Natural killer cell treated with Interleukin-12 subunit alpha and Interleukin-12 subunit beta and Interleukin-15 and Interleukin-18, amount 100 ng/mL, for 72 hours (primary cell): ENCODE data around the gene RASA4B. TPM values are rescaled to one million over a fixed set of nuclear protein-coding genes. Genes with fewer than 3 reads are reported as not detected.
A peak's percentile ranks its signal among the peaks of the same experiment; 100 is the strongest.
"Not testable (repeated sequence)": the region's sequence is repeated elsewhere in the genome, so short reads cannot be mapped to it uniquely, and the experiment has no call there.

ENCODE experiments used
- ATAC-seq, 2 donors: fragments of 150-1000 bp; cut with Tn5 transposase in 1 of 2; sonication (Bioruptor Pico), chemical (Tn5 transposase) in 1 of 2; 2 replicates each; pipeline ENCODE4 v1.10.0; 2021
- DNase-seq: peaks from one replicate; pipeline ENCODE4 v3.0.0; 2022; ENCODE audit warnings: low spot score
- H3K27ac Mint-ChIP-seq, 2 donors: 1 replicate in 1 of 2; 2 replicates in 1 of 2; pipeline ENCODE4 v1.8.0; 2022; ENCODE audit warnings: mixed read lengths in 2 of 2, mild to moderate bottlenecking in 1 of 2, moderate library complexity in 1 of 2
- H3K27me3 Mint-ChIP-seq, 2 donors: 1 replicate in 1 of 2; 2 replicates in 1 of 2; pipeline ENCODE4 v1.8.0; 2022; ENCODE audit warnings: mixed read lengths in 2 of 2
- H3K36me3 Mint-ChIP-seq: one replicate; pipeline ENCODE4 v1.8.0; 2022; ENCODE audit warnings: mixed read lengths
- H3K4me1 Mint-ChIP-seq, 2 donors: 1 replicate in 1 of 2; 2 replicates in 1 of 2; pipeline ENCODE4 v1.8.0; 2022; ENCODE audit warnings: low read depth in 2 of 2, mixed read lengths in 2 of 2, mild to moderate bottlenecking in 1 of 2
- H3K4me3 Mint-ChIP-seq: one replicate; pipeline ENCODE4 v1.8.0; 2022; ENCODE audit warnings: mixed read lengths
- H3K9me3 Mint-ChIP-seq: 2 replicates; pipeline ENCODE4 v1.8.0; 2022; ENCODE audit warnings: mixed read lengths
- total RNA-seq, 2 donors: library from RNA; stranded (reverse); gene quantifications; one replicate each; pipeline ENCODE4 v1.2.3, GENCODE V29; 2022

The RASA4B gene
- total RNA-seq, 2 donors from 2014 or later: 0.48 to 23.4 TPM

DNA sequence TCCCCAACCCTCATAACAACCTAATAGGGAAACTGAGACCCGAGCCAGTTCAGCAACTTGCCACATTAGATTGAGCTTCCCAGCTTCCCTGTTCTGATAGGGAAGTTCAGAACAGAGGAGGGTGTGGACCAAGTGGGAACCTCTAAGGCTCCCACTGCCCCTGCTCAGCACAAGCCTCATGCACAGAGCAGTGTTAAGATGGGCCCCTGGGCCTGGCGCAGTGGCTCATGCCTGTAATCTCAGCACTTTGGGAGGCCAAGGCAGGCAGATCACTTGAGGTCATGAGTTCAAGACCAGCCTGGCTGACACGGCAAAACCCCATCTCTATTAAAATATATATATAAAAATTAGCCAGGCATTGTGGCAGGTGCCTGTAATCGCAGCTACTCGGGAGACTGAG, 20.3 kb downstream of the RASA4B start:
- H3K27ac Mint-ChIP-seq, H3K9me3 Mint-ChIP-seq, H3K4me3 Mint-ChIP-seq, H3K36me3 Mint-ChIP-seq, ATAC-seq, H3K4me1 Mint-ChIP-seq, H3K27me3 Mint-ChIP-seq, DNase-seq: not testable (repeated sequence)

DNA sequence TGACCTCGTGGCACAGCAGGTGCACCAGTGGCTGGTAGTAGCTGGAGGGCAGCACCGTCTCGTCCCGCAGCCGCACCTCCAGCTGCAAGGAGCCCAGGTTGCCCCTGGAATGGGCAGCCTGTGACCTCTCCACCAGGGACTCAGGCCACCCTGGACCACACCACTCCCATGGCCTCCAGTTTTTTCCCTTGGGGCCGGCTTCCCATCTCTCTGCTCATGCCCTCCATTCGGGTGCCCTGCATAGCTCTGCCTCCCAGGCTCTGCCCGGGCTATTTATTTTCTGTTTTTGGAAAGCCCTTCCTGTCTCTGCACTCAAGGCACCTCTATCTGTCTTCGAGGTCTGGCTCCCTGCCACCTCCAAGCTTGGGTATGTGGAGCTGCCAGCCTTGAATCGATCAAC, 20.7 kb downstream of the RASA4B start:
- H3K36me3 Mint-ChIP-seq, H3K27me3 Mint-ChIP-seq, DNase-seq, H3K9me3 Mint-ChIP-seq, H3K27ac Mint-ChIP-seq, H3K4me3 Mint-ChIP-seq, H3K4me1 Mint-ChIP-seq, ATAC-seq: not testable (repeated sequence)

DNA sequence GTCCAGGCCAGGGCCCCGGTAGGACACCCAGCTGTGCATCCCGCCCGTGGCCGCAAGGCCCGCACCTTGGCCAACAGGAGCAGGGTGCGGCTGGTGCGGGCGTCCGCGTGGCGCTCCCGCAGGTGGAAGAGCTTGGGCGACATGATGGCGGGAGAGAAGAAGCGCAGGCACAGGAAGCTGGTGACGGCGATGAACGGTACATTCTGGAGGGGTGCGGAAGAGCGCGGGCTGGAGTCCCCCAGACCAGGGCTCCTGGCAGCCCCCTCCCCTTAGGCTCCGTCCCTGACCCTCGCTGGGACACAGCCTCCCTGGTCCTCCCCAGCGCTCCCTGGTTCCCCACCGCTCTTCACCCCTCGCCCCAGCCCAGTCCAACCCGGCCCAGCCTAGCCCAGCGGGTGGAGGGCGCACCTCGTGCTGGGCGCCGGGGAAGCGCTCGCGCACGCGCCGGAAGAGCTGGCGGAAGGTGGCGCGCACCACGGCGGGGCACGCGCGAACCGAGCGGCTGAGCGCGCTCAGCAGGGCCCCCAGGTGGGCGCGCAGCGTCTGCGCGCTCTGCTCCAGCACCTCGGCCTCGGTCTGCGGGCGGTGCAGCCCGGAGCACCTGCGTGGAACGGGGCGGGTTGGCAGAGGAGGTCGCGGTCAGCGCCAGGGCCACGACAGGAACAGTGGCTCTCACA, 23.0 kb downstream of the RASA4B start:
- DNase-seq, H3K4me1 Mint-ChIP-seq, H3K36me3 Mint-ChIP-seq, H3K27me3 Mint-ChIP-seq, H3K4me3 Mint-ChIP-seq, H3K27ac Mint-ChIP-seq, H3K9me3 Mint-ChIP-seq: not testable (repeated sequence)
- ATAC-seq: peak; percentile 77 to 83

- not testable (repeated sequence) for H3K9me3 Mint-ChIP-seq, H3K4me1 Mint-ChIP-seq, H3K27me3 Mint-ChIP-seq, H3K4me3 Mint-ChIP-seq, H3K36me3 Mint-ChIP-seq, DNase-seq, H3K27ac Mint-ChIP-seq
- ATAC-seq: peak in 1 of 2 donors; percentile 14
Measured at GRCh38 chr7:102494026-102494425, 23.6 kb downstream of the RASA4B start.

- not testable (repeated sequence) for H3K27me3 Mint-ChIP-seq, H3K4me1 Mint-ChIP-seq, H3K27ac Mint-ChIP-seq, H3K9me3 Mint-ChIP-seq, DNase-seq, H3K36me3 Mint-ChIP-seq
- H3K4me3 Mint-ChIP-seq: peak overlapping the region; percentile 44
- ATAC-seq: peak; percentile 62 to 70
Measured at GRCh38 chr7:102493220-102493935, 24.2 kb downstream of the RASA4B start.

GRCh38 chr7:102490529-102491075, 27.0 kb downstream of the RASA4B start:
- ATAC-seq: peak; percentile 56 to 80
- not testable (repeated sequence) for H3K4me3 Mint-ChIP-seq, H3K4me1 Mint-ChIP-seq, H3K27me3 Mint-ChIP-seq, H3K9me3 Mint-ChIP-seq, H3K36me3 Mint-ChIP-seq, H3K27ac Mint-ChIP-seq
- peak; percentile 60 for DNase-seq

DNA sequence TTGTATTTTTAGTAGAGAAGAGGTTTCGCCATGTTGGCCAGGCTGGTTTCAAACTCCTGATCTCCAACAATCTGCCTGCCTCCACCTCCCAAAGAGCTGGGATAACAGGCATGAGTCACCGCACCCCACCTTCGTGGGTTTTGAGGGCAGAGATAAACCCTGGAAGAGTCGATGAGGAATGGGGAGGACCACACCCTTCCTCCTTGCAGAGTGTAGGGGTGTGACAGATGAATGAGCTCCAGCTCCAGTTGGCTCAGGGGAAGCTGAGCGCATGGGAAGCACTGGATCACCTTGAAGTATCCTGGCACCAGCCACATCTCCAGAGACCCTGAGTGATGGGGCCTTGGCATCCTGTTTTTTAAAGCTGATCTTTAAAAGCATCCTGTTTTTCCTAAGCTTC, 33.3 kb downstream of the RASA4B start:
- DNase-seq, H3K27ac Mint-ChIP-seq, H3K9me3 Mint-ChIP-seq: not testable (repeated sequence)

DNA sequence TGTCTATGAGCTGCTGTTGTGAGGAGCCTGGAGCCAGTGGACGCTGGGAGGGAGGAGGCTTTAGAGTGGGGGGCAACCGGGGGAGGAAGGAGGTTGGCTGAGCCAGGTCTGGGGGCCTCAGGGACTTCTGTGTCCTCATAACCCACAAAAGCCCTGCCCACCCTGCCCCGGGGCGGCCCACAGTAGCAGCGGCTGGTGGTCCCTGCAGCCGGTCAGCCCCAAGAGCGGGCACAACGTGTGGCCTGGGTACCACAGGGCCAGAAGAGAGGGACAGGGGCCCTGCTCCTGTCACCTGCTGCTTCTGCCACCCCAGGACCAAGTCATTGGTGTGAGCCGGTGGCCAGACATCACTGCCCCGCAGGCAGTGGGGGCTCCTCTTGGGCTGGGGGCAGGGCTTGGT, 35.6 kb downstream of the RASA4B start:
- H3K4me1 Mint-ChIP-seq, H3K36me3 Mint-ChIP-seq, H3K9me3 Mint-ChIP-seq, ATAC-seq, H3K27ac Mint-ChIP-seq, H3K27me3 Mint-ChIP-seq, H3K4me3 Mint-ChIP-seq, DNase-seq: not testable (repeated sequence)

More for the DNA sequence above, 33.3 kb downstream of the RASA4B start:
- not testable (repeated sequence) for H3K4me3 Mint-ChIP-seq, H3K27me3 Mint-ChIP-seq, H3K4me1 Mint-ChIP-seq, H3K36me3 Mint-ChIP-seq, ATAC-seq

- not testable (repeated sequence) for H3K4me3 Mint-ChIP-seq
Measured at GRCh38 chr7:102479982-102480637, 37.5 kb downstream of the RASA4B start.

DNA sequence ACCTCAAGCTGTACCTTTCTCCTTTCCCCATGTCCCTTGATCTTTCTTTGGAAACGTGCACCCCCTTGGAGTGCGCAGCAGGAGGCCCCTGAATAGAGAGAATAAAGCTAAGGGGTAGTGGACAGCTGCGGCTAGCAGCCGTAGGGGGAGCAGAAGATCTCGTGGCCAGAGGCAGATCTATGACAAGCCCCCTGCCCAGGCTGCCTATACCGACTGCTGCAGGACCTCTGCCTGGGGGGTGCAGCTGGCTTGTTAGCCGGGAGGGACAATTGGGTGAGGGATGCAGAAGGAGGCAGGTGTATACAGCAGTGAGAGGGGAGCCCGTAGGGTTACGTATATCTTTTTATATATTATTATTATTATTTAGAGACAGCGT, 38.4 kb downstream of the RASA4B start:
- peak; percentile 4 to 55 for ATAC-seq
- not testable (repeated sequence) for DNase-seq, H3K9me3 Mint-ChIP-seq, H3K4me3 Mint-ChIP-seq, H3K4me1 Mint-ChIP-seq, H3K36me3 Mint-ChIP-seq, H3K27me3 Mint-ChIP-seq, H3K27ac Mint-ChIP-seq

More at GRCh38 chr7:102479982-102480637, 37.5 kb downstream of the RASA4B start:
- not testable (repeated sequence) for H3K27ac Mint-ChIP-seq, H3K36me3 Mint-ChIP-seq, ATAC-seq, H3K9me3 Mint-ChIP-seq, DNase-seq, H3K27me3 Mint-ChIP-seq, H3K4me1 Mint-ChIP-seq

DNA sequence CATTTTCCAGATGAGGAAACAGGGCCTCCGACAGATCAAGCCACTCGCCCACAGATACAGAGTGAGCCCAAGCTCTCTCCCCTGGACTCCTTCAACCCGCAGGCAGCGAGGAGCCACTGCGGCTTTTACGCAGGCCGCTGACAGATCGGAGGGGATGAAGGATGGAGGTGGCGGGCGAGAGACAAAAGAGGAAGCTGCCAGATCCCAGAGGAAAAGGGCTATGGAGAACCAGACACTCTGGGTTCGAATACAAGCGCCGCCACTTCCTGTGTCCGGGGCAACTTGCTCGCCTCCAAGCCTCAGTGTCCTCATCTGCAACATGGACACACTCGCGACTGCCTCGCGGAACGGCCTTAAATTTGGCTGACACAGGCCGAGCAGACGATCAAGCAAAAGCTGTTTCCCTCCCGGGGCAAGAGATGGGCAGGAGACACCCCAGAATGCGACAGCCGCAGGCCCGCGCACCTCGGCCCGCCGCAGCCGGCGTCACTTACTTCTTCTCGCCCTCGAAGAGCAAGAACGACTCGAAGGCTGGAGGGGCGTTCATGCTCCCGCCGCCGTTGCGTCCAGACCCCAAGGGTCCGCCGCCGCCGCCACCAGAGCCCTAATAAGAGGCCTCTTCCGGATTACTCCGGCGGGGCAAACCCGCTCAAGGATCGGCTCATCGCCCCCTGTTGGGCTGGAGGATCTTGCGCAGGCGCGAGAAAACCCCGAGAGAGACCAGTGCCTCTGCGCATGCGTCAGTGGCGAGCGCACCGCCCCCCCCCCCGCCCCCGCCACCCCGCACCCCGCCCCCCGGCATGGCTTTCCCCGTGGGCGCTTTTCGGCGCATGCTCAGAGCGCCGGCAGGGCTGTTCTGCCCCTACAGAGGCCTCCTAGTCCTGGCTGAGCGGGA, 39.0 kb downstream of the RASA4B start, which contains the start of gene POLR2J:
POLR2J (minus strand) TSS at position 609 of the 895 bp plus-strand sequence; CDS start at position 547, 62 bp downstream.
- peak within 1 kb of the TSS; percentile 65 to 70 for H3K27ac Mint-ChIP-seq
- peak within 1 kb of the TSS; percentile 82 for H3K4me3 Mint-ChIP-seq
- H3K4me1 Mint-ChIP-seq, H3K36me3 Mint-ChIP-seq, H3K27me3 Mint-ChIP-seq, H3K9me3 Mint-ChIP-seq: not testable (repeated sequence)
- ATAC-seq: peak; percentile 91 to 93
- DNase-seq: peak; percentile 91

GRCh38 chr7:102474736-102475435, 42.7 kb downstream of the RASA4B start:
- not testable (repeated sequence) for H3K9me3 Mint-ChIP-seq, H3K27me3 Mint-ChIP-seq, H3K4me1 Mint-ChIP-seq, ATAC-seq, H3K36me3 Mint-ChIP-seq, H3K27ac Mint-ChIP-seq, H3K4me3 Mint-ChIP-seq
- DNase-seq: peak; percentile 44

DNA sequence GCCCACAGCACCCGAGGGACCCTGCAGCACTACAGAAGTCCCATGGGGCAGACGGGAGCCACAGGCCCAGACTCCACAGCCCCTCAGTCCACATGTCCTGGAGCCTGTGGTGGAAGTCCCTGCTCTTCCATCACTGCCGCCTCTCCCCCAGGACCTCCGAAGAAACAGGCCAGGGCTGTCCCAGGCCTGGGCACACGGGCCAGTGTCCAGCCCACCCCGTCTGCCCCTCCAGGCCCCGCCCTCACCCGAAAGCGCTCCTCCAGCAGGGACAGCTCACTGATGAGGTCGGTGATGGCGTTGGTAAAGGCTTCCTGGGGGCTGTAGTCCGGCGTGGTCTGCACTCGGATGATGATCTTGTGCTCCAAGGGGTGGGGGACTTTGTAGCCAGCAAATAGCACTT, 43.5 kb downstream of the RASA4B start:
- not testable (repeated sequence) for ATAC-seq, H3K27me3 Mint-ChIP-seq, H3K4me3 Mint-ChIP-seq, H3K36me3 Mint-ChIP-seq, H3K9me3 Mint-ChIP-seq, H3K4me1 Mint-ChIP-seq, H3K27ac Mint-ChIP-seq
- DNase-seq: peak; percentile 44
